Measurements from ENCODE around the gene CEACAM16.

CEACAM16 gene

DNA sequence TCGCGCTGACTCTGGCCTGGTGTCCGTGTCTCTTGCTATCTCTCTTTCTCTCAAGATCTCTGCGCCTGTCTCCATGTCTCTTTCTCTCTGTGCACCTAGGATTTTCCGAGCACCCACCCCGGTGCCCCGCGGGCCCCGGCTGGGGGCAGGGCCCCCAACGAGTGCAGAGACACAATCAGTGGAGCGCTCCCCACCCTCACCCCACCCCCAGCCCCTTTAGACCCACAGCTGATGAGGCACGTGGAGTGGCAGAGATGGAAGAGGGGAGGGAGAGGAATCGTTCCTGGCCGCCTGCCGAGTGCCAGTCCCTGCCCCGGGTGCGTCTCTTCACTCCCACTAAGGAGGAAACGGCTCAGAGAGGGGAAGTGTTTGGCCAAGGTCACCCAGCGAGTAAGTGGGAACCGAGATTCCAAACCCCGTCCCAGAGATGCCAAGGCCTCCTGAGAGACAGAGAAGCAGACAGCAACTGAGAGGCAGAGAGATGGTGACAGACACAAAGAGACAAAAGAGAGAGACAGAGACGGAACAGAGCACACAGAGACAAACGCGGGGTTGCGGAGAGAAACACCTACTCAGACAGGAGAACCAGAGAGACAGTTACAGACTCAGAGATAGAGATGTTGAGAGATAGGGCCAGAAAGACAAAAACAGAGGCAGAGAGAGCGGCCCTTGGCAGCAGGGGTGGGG is 48.9 kb downstream of the CEACAM16 start:
- no peak for DNase-seq

GRCh38 chr19:44748426-44749254 is 49.7 kb downstream of the CEACAM16 start, which contains the start of gene BCL3:
Gene BCL3 (plus strand): TSS chr19:44748708. CDS start chr19:44748791, 83 bp downstream.
- DNase-seq = no peak

- DNase-seq = no peak
These were observed 50.3 kb downstream of the CEACAM16 start for GRCh38 chr19:44749292-44749691.

GRCh38 chr19:44749994-44750393 is 51.0 kb downstream of the CEACAM16 start:
- DNase-seq = no peak

- DNase-seq = no peak
These were observed 53.3 kb downstream of the CEACAM16 start for GRCh38 chr19:44752123-44752815.

DNA sequence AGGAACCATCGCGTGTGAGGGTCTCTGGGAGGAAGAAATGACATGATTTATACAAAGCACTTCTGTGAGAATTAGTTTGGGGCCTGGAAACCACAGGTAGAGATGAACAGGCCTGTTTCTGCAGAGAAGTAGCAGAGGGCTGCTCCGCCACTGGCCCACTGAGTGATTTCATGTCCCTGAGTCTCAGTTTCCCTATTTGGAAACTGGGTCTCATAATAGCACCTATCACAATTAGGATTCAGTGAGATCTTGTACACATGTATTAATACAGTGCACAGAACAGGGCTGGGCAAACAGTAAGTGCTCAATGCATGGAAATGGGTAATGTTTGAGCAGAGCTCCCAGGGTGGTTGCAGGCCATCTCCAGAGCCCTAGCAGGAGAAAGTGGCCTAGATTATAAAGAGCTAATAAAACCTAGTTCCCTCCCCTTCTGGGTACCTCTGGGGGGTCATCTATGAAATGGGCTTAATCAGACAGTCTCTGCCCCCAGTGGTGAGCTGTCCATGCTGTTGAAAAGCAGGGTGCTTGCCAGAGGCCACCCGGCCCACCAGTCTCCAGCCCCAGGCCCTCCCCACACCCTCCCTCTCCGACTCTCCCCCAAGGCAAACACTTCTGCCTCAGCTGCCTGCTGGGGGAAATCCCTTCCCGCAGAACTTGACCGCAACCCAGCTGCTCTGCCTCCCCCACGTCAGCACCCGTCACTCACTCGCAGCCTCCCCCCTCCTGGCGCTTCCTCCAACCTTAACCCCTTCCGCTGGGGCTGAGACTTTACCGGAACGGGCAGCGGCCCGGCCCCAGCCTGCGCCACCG is 54.1 kb downstream of the CEACAM16 start:
- DNase-seq = peak; percentile 94

DNA sequence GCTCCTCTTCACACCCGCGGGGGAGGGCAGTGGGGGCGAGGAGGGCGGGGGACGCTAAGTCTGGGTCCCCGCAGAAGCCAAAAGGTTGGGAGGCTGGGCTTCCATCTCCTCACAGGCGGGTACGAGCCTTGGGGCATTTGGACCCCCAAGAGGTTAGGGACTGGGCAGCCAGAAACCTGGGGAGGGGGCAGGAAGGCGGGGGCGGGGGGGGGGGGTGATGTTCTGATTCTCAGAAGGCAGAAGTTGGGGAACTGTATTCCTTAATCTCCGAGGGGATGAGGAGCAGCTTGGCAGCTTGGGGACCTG is 54.6 kb downstream of the CEACAM16 start:
- DNase-seq = no peak

GRCh38 chr19:44753932-44754749 is 55.2 kb downstream of the CEACAM16 start:
- DNase-seq = peak; percentile 76

GRCh38 chr19:44754750-44755080 is 55.8 kb downstream of the CEACAM16 start:
- DNase-seq = no peak

GRCh38 chr19:44755219-44755618 is 56.3 kb downstream of the CEACAM16 start:
- no peak for DNase-seq

- no peak for DNase-seq
These were observed 57.2 kb downstream of the CEACAM16 start for GRCh38 chr19:44756089-44756562.

DNA sequence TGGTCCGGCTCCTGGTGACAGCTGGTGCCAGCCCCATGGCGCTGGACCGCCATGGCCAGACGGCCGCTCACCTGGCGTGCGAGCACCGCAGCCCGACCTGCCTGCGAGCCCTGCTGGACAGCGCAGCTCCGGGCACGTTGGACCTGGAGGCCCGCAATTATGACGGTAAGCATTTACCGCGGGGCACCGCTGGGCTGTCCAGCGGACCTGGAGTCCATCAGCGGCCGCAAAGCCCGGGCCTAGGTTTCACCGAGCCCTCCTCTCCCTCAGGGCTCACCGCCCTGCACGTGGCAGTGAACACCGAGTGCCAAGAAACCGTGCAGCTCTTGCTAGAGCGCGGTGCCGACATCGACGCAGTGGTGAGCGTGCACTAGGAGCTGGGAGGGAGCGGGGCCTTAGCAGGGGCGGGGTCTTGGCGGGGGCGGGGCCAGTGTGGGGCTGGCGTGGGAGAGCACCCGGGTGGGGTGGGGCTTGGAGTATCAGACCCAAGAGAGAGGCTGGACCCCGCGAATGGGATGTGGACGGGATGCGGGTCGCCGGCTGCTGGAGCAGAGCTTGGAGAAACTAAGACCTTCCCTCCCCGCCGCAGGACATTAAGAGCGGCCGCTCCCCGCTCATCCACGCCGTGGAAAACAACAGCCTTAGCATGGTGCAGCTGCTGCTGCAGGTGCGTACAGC is 58.2 kb downstream of the CEACAM16 start:
- DNase-seq = no peak

GRCh38 chr19:44757735-44758505 is 59.0 kb downstream of the CEACAM16 start:
- DNase-seq = no peak

DNA sequence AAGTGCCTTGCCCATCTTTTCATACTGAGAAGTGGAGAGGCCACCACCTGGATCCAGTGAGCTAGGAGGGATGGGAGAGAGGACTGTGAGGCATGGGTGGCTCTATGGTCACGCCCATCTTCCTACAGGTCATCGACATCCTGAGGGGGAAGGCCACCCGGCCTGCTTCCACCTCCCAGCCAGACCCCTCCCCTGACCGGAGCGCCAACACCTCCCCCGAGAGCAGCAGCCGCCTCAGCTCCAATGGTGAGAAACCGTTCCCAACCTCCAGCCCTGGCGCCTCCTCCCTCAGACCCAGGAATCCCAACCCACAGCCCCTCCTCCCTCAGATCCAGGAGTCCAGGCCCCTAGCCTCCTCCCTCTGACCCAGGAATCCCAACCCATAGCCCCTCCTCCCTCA is 59.6 kb downstream of the CEACAM16 start:
- no peak for DNase-seq

DNA sequence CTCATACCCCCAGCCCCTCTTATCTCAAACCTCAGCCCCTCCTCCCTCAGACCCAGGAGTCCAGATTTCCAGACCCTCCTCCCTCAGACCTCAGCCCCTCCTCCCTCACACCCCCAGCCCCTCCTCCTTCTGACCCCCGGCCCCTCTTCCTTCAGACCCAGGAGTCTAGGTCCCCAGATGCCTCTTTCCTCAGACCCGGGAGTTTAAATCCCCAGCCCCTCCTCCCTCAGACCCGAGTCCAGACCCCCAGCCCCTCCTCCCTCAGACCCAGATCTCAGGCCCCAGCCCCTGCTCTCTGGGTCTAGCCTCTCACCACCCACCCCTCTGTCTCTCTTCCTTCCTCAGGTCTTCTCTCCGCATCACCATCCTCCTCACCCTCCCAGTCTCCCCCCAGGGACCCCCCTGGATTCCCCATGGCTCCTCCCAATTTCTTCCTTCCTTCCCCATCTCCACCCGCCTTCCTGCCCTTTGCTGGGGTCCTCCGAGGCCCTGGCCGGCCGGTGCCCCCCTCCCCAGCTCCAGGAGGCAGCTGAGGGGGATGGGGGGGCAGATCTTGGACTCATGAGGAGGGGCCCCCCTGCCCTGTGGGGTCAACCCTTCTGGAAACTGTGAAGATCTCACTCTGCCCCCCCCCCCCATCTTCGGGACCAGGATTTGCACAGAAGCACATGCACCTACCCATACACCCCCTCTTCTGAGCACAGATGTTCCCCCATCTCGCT is 60.3 kb downstream of the CEACAM16 start:
- DNase-seq = no peak
